Breast epithelium (tissue), 4 donors: ENCODE results near the gene ANGPTL1. TPM values are rescaled to one million over a fixed set of nuclear protein-coding genes. Genes with fewer than 3 reads are reported as not detected.

Experiments used
- DNase-seq, 2 donors: peaks; one replicate each; pipeline ENCODE4 v3.0.0-alpha.2; 2019; ENCODE audit warnings: low spot score in 2 of 2
- H3K27ac ChIP-seq, 2 donors: fragments of 200-600 bp; sonication (generic) in 1 of 2; one replicate each; pipeline ENCODE4 v1.5.1; 2016 to 2019; ENCODE audit warnings: mild to moderate bottlenecking in 1 of 2
- H3K27me3 ChIP-seq, 2 donors: fragments of 200-600 bp; sonication (generic) in 1 of 2; one replicate each; pipeline versions ENCODE4 v1.5.1 to v1.6.0; 2017 to 2019; ENCODE audit warnings: control low read depth in 1 of 2, mild to moderate bottlenecking in 1 of 2
- H3K36me3 ChIP-seq: fragments of 200-600 bp; one replicate; pipeline ENCODE4 v1.5.1; 2019
- H3K4me1 ChIP-seq, 2 donors: fragments of 200-600 bp; sonication (generic); one replicate each; pipeline ENCODE4 v1.5.1; 2016 to 2019; ENCODE audit warnings: control low read depth in 1 of 2
- H3K4me3 ChIP-seq, 3 donors: fragments of 200-600 bp; sonication (generic); 1 replicate in 2 of 3; 2 replicates in 1 of 3; pipeline ENCODE4 v1.5.1; 2016 to 2019; ENCODE audit warnings: mild to moderate bottlenecking in 3 of 3, moderate library complexity in 2 of 3
- H3K9me3 ChIP-seq, 2 donors: fragments of 200-600 bp; sonication (generic) in 1 of 2; one replicate each; pipeline ENCODE4 v1.5.1; 2016 to 2019; ENCODE audit warnings: control low read depth in 1 of 2
- POLR2A ChIP-seq: fragments of 450-650 bp; IDR thresholded peaks from one replicate; pipeline ENCODE4 v1.6.1; 2016; ENCODE audit warnings: antibody characterized with exemption, mild to moderate bottlenecking, moderate library complexity
- POLR2AphosphoS5 ChIP-seq, 3 donors: sonication (generic); formaldehyde crosslinking; IDR thresholded peaks; one replicate each; pipeline ENCODE4 v1.6.1; 2017; ENCODE audit warnings: antibody characterized with exemption in 3 of 3
- intact Hi-C: fragments of 100-400 bp; cut with DNase I; formaldehyde crosslinking; loops from one replicate; pipeline ENCODE4 v1.15.1; 2023; ENCODE audit warnings: low total_unique reads
- total RNA-seq, 3 donors: library from RNA; depleted of rRNA; stranded (reverse); fragments of >200 nt; gene quantifications; one replicate each; pipeline ENCODE4 v1.1.0, GENCODE V29; 2016
- TF ChIP-seq, protein P1 (sequence below), 3 donors: fragments of 450-650 bp; IDR thresholded peaks; one replicate each; pipeline ENCODE4 v1.5.1; 2016 to 2017; ENCODE audit warnings: antibody characterized with exemption in 3 of 3, mild to moderate bottlenecking in 3 of 3, moderate library complexity in 3 of 3

ANGPTL1 gene
- total RNA-seq, 3 donors from 2014 or later = 25.2 to 137 (median 30.2) TPM

DNA sequence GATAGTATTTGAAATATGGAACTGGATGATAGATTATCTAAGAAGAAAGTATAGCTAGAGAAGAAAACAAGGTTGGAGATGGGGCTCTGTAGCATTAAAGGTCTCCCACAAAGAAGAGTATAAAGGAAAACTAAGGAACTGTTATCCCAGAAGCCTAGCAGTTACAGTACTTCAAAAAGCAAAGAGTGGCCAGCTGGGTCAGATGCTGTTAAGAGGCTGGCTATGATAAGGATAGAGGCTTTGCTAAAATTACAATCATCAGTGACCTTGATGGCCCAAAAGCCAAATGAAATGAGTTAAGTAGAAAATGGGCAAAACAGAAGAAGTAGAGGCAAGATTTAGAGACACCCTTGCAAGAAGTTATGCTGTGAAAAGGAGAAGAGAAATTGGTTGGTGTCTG is 25.1 kb upstream of the ANGPTL1 start:
- H3K36me3 ChIP-seq = no peaks in the 10 kb centered on the region
- no peak overlapping the region for H3K27ac ChIP-seq
- TF ChIP-seq, protein P1, sequence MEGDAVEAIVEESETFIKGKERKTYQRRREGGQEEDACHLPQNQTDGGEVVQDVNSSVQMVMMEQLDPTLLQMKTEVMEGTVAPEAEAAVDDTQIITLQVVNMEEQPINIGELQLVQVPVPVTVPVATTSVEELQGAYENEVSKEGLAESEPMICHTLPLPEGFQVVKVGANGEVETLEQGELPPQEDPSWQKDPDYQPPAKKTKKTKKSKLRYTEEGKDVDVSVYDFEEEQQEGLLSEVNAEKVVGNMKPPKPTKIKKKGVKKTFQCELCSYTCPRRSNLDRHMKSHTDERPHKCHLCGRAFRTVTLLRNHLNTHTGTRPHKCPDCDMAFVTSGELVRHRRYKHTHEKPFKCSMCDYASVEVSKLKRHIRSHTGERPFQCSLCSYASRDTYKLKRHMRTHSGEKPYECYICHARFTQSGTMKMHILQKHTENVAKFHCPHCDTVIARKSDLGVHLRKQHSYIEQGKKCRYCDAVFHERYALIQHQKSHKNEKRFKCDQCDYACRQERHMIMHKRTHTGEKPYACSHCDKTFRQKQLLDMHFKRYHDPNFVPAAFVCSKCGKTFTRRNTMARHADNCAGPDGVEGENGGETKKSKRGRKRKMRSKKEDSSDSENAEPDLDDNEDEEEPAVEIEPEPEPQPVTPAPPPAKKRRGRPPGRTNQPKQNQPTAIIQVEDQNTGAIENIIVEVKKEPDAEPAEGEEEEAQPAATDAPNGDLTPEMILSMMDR (IDR thresholded peaks at IDR 0.05) = no peak
- no peak for TF ChIP-seq POLR2AphosphoS5 (IDR thresholded peaks at IDR 0.05)
- TF ChIP-seq POLR2A = no peak
- DNase-seq = no peak
- no peaks in the 10 kb centered on the region for H3K4me1 ChIP-seq
- H3K4me3 ChIP-seq = no peak overlapping the region
- no peaks in the 10 kb centered on the region for H3K27me3 ChIP-seq
- intact Hi-C loops = no loop called here
- no peaks in the 10 kb centered on the region for H3K9me3 ChIP-seq

DNA sequence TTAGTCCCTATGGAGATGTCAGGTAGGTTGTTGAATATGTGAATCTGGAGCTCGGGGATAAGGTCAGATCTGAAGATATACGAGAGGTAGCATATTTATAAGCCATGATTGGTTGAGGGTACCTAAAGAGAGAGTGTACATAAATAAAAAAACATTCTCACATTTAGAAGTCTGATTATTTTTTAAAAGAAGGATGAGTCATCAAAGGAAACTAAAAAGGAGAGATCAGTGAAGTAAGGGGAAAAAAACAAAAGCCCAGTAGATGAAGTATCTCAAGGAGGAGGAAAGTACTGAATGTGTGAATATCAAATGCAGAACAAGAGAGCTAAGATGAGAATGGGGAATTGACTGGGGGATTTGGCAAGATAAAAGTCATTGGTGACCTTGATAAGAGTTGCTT is 15.7 kb upstream of the ANGPTL1 start:
- peaks cover 10% of the 10 kb centered on the region for H3K36me3 ChIP-seq
- H3K27ac ChIP-seq = no peak overlapping the region
- H3K4me3 ChIP-seq = no peak overlapping the region
- TF ChIP-seq POLR2AphosphoS5 (IDR thresholded peaks at IDR 0.05) = no peak
- no peak for TF ChIP-seq POLR2A
- TF ChIP-seq, protein P1 (IDR thresholded peaks at IDR 0.05) = no peak
- H3K9me3 ChIP-seq = no peaks in the 10 kb centered on the region
- intact Hi-C loops = no loop called here
- H3K27me3 ChIP-seq = no peaks in the 10 kb centered on the region
- H3K4me1 ChIP-seq = no peaks in the 10 kb centered on the region
- DNase-seq = no peak

GRCh38 chr1:178885869-178886268 is 15.0 kb upstream of the ANGPTL1 start:
- no peaks in the 10 kb centered on the region for H3K27me3 ChIP-seq
- DNase-seq = no peak
- no peak overlapping the region for H3K27ac ChIP-seq
- intact Hi-C loops = no loop called here
- no peak for TF ChIP-seq POLR2AphosphoS5 (IDR thresholded peaks at IDR 0.05)
- TF ChIP-seq POLR2A = no peak
- TF ChIP-seq, protein P1 (IDR thresholded peaks at IDR 0.05) = no peak
- H3K4me1 ChIP-seq = no peaks in the 10 kb centered on the region
- peaks cover 10% of the 10 kb centered on the region for H3K36me3 ChIP-seq
- H3K4me3 ChIP-seq = no peak overlapping the region
- H3K9me3 ChIP-seq = no peaks in the 10 kb centered on the region

DNA sequence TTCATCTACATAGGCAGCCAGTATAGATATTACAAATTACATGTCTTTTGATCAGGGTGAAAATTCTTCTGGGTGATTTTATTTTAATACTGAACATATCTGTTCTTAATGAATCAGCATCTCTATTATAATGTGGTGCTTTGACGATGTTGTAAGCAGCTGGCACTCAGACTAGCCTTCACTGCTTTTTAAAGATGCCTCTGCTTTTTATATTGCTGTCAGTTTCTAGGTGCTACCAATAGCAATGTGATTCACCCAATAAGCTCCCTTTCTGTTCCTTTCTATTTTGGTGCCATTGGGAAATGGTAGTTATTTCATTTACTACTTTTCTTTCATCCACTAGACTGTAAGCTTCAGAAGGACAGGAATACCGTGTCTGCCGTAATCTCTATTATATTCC is 11.1 kb upstream of the ANGPTL1 start:
- no peak for DNase-seq
- H3K4me1 ChIP-seq = no peaks in the 10 kb centered on the region
- no peaks in the 10 kb centered on the region for H3K27me3 ChIP-seq
- intact Hi-C loops = no loop called here
- H3K4me3 ChIP-seq = no peak overlapping the region
- no peak overlapping the region for H3K27ac ChIP-seq
- H3K36me3 ChIP-seq = peaks cover 4% of the 10 kb centered on the region
- H3K9me3 ChIP-seq = no peaks in the 10 kb centered on the region
- TF ChIP-seq, protein P1 (IDR thresholded peaks at IDR 0.05) = no peak
- TF ChIP-seq POLR2A (no peak), POLR2AphosphoS5 (IDR thresholded peaks at IDR 0.05) (no peak)

DNA sequence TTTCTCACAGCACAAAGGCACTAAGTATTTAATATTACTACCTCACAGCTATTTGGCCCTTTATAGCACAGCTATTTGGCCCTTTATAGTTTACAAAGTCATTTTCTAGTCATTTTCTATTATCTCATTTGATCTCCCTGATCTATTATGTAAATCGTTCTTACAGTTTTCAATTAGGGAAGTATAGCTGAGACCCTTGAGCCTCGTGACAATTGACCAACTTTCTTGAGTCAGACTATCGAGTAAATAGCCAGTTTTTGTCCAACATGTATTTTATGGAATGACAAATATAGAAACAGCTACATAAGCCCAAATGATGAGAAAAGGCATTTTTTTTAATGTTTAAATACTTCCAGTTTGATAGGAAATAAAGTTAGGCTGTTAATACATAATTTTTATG is 7.0 kb upstream of the ANGPTL1 start:
- DNase-seq = no peak
- Histone ChIP-seq H3K9me3 (no peaks in the 10 kb centered on the region), H3K36me3 (no peaks in the 10 kb centered on the region), H3K4me1 (no peaks in the 10 kb centered on the region), H3K27me3 (no peaks in the 10 kb centered on the region), H3K27ac (no peak overlapping the region), H3K4me3 (no peak overlapping the region)
- TF ChIP-seq POLR2AphosphoS5 (IDR thresholded peaks at IDR 0.05) = no peak
- TF ChIP-seq POLR2A = no peak
- TF ChIP-seq, protein P1 (IDR thresholded peaks at IDR 0.05) = no peak
- intact Hi-C loops = no loop called here
